GM19023 (cell line): ENCODE data around the gene DMBX1.

ENCODE experiments used
- ATAC-seq: cut with Tn5 transposase; IDR thresholded peaks from one replicate; pipeline ENCODE4 v1.9.1; 2021; ENCODE audit warnings: mild to moderate bottlenecking, moderate library complexity; ENCODE audit not compliant: unreplicated experiment

Gene DMBX1

DNA sequence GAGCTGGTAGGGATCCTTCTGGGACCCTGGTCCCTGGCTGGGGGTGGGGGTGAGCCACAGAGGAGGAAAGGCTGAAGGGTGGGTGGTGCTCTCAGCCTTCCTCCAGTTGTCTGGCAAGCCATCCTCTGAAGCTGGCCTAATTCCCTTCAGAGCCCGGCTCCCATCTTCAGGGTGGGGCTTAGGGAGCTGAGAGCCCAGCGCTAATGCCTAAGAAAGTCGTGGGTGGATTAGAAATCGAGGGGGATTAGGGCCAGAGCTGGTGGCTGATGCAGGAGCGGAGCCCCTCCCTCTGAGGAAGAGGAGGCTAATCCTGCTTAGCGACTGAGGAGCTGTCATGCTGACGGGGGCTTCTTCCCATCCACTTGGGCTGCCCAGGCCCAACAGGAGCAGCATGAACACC lies 30.8 kb upstream of the DMBX1 start:
- no peak for ATAC-seq

DNA sequence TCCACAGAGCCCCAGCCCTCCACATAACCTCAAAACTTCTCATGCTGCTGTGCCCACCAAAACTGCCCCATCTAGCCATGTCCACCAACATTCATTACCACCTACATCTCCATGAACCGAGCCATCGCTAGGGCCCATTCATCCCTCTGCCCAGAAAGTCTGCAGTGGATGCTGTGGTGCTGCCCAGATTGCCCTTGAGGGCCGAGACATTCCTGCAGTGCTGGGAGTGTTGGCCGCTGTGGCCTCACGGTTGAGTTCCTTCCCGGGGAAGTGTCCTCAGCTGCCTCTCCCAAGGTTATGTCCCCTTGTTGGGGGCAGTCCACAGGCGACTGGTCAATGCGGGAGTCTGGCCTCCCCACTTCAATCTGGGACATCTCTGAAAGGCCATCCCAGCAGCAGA lies 30.3 kb upstream of the DMBX1 start:
- ATAC-seq = no peak

DNA sequence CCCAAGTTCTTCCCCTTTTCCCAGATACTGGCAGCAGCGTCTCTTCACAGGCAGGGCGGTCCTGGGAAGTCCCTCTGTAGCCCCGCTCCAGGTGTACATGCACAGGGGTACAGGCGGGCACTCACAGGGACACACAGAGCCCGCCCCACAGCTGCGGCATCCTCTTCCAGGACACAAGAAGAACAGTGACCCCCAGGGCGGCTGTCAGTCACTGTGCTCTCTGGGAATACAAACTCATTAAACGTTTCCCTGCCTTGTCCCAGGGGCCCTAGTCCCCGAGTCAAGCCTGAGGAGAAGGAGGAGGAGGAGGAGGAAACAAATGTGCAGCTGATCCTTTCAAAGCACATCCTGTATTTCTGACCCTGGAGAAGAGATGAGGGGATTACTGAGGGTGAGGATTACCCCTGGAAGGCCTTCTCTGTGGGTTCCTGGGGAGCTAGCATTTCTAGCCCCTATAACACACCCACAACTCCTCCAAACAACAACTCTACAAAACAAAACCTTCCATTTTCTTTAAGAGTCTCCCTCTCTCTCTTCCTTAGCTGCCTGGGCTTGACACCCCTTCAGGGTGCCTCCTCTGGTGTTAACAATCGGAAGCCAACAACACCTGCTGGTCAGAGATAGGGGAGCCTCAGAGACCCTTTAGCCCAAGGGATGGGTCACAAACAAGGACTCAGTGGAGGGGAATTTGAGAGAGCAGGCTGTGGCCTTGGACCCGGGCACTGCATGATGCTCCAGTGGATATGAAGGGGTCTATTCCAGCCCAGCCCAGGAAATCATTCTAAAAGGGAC lies 28.4 kb upstream of the DMBX1 start:
- no peak for ATAC-seq

DNA sequence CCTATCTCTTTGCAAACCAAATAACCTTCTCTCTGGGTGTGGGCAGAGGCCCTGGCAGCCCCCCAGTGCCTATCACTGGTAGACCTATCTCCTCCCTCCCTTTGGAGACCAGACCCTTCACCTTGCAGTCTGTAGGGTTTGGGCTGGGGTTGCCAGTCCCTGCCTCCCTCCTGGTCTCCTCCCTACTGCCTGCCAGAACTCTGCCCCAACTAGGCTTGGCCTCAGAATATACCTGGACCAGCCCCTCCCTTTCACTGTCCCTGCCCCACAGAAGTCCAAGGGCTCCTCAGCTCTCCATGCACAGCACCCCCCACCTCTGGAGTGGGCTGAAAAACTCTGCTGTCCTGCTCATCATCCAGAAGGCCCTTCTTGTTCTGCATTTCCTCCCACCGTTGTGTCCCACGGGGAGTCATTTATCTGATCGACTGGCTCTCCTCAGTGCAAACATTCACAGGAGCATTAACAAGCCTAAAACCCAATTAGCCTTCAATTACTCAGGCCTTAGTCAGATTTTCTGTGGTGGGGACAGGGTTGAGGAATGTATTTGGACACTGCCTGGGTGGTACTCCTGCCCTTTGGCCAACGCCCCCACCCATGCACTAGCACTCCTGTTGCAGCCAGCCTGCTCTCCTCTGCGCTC lies 27.7 kb upstream of the DMBX1 start:
- no peak for ATAC-seq

DNA sequence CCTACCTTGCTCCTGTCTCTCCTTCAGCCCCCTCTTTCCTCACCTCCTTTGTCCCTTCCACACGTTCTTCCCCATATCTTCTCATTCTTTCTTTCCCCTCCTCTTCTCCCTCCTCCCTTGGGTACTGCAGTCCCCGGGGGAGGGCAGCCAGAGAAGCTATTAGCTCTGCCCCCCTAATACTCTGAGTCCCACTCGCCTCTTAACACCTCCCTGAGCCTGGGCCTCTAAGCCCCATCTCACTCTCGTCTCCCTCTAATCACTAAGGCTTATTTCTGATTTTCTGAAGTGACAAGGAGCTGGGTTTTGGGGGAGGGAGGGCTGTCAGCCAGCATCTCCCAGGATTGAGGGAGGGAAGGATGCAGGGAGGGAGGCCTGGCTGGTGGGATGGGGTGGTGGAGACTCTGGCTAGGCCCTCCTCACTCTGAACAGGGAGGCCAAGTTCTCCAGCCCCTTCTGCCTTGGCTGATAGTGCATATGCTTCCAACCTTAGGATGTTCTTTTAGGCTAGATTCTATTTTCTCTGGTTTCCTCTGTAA lies 25.6 kb upstream of the DMBX1 start:
- no peak for ATAC-seq

DNA sequence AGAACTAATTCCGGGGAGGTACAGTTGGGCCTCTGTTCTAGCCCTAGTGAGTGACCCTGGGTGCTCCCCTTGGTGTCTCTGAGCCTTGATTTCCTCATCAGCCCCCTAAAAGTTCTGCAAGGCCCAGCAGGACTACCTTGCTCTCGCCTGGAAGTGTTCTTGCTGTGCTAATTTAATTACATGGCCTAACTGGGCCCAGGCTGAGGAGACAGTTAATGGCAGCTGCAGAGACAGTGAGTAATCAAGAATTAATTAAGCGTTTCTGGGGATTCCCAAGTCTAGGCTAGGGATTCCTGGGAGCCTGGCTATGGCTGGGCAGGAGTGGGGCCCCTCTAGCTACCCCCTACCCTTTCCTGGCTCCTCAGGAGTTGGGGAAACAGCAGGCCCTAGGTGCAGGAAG lies 24.7 kb upstream of the DMBX1 start:
- no peak for ATAC-seq

DNA sequence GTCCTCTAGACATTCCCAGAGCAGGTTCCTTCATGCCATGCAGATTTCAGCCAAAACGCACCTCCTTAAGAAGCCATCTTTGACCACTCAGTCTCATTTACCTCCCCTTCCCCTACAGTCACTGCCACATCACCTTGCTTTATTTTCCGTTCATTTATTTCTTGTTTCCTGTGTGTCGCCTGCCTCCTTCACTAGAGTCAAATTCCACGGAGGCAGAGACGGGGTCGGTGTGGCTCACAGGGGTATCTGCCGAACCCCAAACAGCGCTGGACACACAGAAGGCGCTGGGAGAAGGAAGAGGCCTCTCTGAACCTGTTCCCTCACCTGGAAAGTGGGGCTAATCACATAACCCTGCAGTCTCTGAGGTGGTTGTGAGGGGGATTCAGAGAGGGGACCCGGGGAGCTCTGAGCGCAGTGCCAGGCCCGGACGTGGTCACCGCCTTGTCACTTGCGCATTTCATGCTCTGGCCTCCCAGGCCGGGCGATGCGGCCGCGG lies 23.6 kb upstream of the DMBX1 start:
- ATAC-seq = no peak

DNA sequence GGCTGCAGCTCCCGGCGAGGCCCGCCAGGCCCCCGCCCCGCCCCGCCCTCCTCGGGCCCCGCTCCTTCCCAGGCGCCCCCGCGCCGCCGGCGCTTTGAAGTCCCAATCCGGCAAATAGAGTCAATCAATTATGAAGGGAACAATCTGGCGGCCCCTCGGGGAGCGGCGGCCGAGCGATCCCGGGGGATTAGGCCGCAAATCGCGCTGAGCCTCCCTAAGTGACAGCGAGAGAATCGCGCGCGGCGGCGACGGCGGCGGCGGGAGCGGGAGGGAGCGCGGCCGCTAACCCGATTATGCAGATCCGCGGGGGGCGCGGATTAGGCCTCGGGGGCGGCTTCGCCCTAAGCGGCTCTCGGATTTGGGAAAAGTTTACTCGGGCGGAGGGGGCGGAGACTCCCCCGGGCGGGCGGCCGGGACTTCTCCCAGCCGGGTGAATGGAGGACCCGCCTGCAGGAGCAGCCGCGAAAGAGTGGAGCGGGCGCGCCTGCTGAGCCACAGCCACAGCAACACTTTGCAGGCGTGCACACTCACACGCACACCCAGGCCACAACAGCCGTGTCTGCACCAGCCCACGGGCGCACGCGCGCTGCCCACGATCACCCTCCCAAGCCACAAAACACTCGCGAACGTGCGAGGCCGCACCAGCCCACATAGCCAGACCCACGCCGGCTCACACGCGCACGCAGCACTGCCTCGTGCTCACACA lies 23.0 kb upstream of the DMBX1 start:
- no peak for ATAC-seq

DNA sequence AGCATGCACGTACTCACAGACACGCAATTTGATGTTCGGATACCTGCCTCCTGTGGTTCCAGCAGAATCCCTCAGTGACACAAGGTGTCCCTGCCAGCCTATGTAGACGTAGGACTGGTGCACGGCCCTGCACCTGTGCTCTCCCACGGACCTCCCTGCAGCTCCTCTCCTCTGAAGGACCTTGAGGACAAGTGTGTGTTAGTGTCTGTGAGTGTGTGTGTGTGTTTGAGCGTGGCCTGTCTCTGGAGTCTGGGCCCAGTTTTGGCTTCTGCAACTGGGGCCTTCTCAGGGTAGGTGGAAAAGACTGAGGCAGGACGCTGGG lies 22.5 kb upstream of the DMBX1 start:
- ATAC-seq = no peak

DNA sequence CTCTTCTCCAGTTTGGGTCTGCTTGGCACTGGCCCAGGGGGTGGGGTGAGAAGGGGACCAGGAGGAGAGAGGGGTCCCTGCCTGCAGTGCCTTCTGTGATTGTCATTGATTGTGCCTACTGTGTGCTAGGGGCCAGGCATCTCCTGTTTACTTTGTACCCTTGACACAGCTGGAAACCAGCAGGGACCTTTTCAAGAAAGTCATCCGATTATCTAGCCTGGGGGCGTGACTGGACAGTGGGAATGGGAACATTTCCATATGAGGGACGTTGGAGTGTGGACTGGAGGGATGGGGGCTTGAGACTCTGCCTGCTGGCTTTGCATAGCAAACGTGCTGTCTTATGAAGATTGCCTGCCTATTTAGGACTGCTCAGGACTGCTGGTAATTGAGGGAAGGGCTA lies 19.8 kb upstream of the DMBX1 start:
- no peak for ATAC-seq

DNA sequence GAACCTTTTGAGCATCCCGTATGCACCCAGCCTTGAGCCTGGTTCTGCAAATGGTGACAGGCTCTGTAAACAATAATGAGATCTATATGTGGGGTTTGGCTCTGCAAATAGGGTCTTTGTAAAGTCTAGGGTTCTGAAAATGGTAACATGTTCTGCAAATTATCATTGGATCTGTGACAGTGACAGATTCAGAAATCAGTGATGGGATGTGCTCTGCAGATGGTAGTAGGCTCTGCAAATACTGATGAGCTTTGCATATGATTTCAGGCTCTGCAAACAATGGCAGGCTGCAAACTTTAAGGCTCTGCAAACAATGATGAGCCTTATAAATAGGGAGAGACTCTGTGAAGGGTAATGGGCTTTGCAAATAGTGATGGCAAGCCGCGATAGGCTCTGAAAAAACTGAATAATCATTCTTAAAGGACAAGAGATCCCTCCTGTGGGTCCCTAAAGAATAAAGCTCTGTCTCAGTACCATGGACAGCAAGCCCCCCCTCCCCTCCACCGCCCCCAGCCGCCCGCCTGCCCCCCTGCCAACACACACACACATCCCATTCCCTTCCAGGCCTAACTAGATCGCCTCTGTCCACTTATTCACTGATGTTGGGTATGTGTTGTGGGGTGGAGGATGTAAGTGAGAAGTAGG lies 17.7 kb upstream of the DMBX1 start:
- ATAC-seq = no peak

DNA sequence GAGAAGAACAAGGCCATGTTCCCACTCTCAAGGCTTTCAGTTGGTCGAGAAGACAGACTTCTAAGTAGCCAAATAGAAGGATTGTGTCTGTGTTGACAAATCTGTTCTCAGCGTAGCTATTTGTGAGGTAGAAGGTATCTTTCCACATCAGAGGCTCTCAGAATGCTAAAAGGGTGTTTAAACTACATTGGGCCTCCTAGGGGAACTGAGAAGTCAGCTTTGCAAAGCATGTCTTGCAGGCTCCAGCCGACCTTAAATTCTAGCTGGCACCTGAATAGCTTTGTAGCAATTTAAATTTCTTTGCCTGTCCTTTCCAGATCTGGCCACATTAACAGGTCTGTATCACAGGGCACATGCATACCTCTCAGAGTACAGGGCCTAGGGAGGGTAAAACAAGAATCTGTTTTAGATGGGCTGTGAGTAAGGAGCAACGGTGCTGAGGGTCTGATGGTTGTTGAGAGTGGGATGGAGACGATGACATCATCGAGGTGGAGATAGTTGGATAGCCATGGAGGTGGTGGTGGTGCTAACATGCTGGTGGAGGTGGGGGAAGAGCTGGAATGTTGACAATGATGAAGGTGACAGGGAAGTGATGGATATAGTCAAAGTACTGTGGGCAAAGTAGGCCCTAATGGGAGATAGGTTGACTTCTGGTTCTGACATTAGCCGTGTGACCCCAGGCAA lies 17.0 kb upstream of the DMBX1 start:
- ATAC-seq = no peak

DNA sequence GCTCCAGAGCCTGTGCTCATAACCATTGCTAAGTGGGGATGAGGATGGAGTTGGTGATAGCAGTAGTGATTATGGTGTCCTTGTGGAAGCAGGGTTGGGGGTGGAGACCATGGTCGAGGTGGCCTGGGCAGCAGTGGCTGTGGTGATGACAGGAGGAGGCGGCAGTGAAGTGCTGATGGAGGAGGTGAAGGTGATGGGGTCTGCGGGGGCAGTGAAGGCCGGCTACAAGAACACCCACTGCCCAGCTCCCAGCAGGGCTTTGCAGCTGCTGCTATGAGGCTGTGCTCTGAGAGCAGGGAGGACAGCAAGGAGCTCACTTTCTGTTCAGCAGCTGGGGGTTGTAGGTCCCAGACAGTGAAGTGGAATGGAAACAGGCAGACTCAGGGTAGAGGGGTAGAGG lies 15.6 kb upstream of the DMBX1 start:
- no peak for ATAC-seq

DNA sequence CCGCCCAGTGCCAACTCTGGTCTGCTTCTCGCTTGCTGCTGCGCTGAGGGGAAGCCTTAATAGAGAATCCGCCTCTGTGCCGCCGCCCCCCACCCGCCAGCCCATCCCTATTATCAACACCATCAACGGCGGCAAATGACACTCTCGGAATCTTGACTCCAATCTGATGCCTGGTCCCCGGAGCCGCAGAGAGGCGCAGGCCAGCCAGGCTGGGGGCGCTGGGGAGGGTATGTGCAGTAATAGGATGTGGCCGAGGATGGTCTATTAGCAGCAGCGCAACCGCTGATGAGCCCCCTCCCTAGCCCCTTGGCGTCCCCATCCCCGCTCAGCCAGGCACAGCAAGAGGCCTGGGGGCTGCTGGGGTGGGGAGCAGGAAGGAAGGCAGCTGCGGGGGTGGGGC lies 15.1 kb upstream of the DMBX1 start:
- no peak for ATAC-seq

DNA sequence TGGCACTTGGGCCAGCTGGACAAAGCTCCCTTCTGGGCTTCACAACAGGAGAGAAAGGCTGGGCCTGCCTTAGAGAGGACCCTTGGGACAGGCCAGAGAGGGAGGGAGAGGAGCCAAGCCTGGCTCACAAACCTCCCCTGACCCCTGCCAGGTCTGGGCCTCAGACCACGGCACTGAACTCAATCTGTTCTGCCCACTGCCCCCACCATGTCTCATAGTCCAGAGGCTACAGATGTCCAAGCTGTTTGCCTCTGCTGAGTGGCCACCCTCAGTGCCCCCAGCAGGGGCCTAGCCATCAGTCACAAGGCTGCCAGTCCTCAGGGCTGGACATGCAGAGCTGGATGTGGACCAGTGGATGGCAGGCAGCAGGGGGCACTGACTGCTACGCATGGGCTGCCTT lies 13.0 kb upstream of the DMBX1 start:
- no peak for ATAC-seq

DNA sequence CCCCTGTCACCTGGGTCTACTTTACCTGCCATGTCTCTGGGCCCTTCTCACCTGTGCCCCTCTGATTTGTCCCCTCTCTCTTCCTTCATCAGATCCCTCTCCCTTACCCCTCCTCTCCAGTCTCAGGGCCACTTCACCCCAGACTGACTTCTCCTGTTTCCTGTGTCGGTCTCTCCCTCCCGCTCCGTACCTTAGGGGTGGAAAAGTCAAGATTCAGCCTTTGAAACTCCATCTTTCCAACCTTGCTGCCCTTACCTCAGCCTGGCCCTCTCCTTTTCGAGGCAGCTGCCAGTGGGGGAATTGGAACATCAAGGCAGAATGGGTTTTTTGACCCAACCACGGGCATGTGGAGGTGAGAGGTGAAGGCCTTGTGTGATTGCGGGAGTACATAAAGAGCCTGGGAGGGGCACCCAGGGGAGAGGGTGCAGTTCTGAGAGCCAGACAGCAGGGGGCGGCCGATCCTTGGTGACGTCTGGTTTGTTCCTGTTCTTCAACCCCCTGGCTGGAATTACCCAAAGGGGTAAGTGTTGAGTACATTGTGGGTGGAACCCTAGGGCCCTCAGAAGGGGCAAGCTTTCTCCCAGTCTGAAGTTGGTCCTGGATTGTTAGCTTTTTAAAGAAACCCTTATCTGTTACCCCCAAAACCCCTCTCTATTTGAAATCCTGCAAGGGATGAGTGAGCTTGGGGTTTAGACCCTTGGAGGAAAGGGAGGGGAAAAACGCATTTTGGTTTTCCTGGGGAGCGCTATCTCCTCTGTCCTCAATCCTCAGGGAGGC lies 12.3 kb upstream of the DMBX1 start:
- peak; percentile 69 for ATAC-seq

DNA sequence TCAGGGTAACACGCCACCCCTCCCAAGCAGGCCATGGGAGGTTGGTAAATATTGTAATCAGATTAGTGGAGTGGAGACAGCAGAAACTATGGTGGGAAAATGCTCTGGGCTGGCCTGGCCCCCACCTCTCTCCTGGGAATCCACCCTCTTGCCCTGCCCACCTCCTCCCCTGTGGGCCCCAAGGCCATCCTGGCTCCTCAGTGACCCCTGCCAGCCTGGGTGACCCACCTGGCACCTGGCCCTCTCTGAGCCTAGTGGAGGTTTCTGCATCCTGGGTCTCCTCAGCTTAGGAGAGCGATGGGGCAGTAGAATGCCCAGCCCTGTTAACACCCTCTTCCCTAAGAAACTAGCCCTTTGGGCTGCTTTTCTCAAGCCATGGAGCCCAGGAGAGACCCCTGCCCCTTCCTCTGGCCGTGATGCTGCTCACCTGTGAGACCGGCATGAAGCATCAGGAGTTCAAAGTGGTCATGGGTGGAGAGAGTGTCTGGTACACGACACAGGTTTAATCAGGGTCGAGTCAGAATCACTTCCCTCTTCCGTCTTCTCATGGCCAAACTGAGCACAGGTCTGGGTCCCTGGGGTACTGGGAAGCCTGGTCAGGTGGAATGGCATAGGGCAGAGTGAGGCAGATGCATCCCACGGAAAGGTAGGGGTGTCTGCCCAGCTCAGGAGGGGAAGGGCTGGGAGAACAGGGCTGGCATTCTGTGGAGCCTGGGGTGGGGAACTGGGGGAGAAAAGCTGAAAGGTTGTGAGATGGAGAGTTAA lies 10.7 kb upstream of the DMBX1 start:
- no peak for ATAC-seq

DNA sequence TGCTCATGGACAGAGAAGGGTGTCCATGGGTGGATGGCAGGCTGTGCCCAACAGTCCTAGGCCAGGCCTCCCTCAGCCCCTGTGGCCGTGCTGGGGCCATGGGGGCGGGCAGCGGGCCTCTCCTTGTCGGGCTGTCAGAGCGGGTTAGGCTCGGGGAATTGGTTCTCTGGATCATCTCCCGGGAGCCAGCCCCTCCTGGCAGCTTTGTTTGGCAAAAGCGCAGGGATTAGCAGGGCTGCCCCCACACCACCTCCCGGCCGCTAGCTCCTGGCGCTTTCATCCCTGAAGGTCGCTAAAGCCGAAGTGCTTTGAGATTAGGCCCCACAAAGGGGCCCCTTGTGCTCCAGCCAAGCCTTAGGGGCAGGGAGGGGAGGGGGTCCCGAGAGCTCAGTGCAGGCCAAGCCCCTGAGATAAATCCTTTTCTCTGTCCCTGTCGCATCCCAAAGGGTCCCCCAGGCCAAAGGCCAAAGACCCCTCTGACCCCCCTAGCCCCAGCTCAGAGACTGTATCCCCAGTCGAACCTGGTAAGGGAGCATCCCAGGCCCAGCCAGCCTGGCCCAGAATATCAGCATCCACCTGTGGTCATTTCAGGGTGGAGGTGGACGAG lies 9.8 kb upstream of the DMBX1 start:
- ATAC-seq = no peak
